GM21529 (cell line): ENCODE results near the gene ELMO1.
"Not testable (repeated sequence)": the region's sequence is repeated elsewhere in the genome, so short reads cannot be mapped to it uniquely, and the experiment has no call there.

ENCODE experiments used
- ATAC-seq: cut with Tn5 transposase; IDR thresholded peaks from one replicate; pipeline ENCODE4 v1.9.1; 2021; ENCODE audit not compliant: unreplicated experiment

ELMO1 gene

GRCh38 chr7:36995776-36996175 lies 452.9 kb downstream of the ELMO1 start:
- ATAC-seq, result no peak

DNA sequence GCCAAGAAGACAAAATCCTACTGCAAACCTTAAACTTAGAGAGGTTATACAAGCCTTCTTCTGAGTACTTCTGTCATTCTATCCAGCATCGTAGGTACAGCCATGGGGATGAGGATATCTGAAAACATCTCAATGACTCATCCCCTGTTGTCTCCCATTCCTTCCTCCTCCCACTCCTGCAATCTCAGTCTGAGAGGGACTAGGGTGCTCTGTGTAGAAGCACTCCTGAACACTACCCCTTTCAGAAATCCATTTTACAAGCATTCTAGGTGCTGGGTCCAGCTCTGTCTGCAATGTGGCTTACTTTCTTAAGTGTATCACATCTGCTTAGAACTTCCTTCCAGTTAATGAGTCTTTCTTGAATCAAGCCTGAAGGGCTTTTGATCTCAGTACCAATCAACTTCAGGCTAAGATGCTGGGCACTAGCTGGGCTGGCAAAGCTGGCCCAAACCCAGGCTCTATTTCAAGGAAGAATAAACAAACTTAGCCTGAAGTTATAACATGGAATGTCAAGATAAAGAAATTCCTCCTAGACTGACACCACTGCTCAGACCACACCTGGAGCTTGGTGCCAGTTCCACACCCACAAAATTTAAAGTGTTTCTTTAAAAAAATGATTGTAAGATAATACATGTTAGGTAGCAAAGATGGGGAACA lies 454.1 kb downstream of the ELMO1 start:
- ATAC-seq, result no peak

- ATAC-seq, result peak; percentile 75
These were observed 461.5 kb downstream of the ELMO1 start for GRCh38 chr7:36986948-36987724.

- ATAC-seq, result no peak
These were observed 462.1 kb downstream of the ELMO1 start for GRCh38 chr7:36986511-36986933.

- ATAC-seq, result no peak
These were observed 462.7 kb downstream of the ELMO1 start for GRCh38 chr7:36985866-36986400.

- no peak for ATAC-seq
These were observed 463.3 kb downstream of the ELMO1 start for GRCh38 chr7:36985316-36985715.

DNA sequence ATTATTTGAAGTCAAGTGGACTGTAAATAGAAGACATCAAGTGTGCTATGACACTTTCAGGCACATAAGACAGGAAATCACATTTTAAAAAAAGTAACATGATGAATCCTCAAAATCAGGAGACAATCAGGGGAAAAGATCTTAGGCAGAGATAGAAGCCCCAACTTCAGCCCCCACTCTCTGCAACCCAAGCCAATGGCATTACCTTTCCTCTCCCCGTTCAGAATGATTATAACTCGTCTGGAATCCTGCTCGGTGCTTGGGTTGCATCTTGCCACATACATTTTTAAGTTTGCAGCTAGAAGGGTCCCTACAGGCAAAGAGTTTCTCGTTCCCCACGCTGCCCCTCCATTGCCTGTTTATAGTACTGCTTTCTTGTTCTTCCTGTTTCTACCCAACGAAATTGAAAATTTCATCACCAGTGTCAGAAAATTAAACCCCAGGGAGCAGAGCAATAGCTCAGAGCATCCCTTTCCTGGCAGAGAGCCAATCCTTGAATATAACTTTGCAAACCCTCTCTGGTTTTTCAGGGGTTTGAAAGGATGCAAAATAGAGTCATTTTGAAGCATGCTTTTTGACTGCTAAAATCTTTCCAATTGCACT lies 463.9 kb downstream of the ELMO1 start:
- no peak for ATAC-seq

DNA sequence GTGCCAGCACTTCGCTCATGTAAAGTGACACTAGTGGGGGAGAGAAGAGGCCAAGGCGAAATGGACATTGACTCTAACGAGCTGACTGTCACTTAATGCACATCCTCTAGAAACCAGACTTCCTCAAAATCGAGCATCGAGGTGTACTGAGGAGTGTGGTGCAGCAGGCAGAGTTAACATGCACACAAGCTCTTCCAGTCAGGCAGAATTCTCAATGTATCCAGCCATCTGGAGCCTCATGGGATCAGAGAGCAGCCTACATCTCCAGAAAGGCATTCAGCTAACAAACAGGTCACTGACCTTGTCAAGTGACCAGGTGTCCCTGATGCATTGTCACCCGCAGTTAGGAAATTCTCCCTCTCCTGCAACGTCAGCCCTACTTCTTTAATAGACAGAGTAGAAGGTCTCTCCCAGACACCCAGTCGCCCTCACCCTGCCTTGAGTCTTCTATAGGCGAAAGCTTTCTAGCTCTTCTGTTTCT lies 464.6 kb downstream of the ELMO1 start:
- ATAC-seq, result no peak

- ATAC-seq, result no peak
These were observed 465.9 kb downstream of the ELMO1 start for GRCh38 chr7:36982766-36983165.

DNA sequence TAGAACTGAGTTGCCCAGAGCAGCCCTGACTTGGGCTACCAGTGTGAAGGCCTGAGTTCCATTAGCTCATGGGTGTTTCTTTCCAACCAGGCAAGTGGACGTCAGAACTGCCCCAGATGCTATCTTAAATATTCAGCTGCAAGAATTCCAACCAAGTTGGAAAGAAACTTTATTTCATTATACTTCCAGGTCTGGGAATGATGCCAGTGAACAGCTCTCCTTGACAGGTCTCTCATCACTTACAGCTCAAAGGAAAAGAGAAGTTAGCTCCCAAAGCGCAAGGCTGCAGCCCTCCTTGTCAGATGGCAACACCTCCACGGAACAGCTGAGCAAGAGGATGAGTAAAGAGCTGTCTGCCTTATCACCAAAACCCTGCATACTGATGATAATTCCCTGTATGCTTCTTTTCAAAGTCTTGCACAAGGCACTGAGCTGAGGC lies 468.8 kb downstream of the ELMO1 start:
- ATAC-seq, result no peak

DNA sequence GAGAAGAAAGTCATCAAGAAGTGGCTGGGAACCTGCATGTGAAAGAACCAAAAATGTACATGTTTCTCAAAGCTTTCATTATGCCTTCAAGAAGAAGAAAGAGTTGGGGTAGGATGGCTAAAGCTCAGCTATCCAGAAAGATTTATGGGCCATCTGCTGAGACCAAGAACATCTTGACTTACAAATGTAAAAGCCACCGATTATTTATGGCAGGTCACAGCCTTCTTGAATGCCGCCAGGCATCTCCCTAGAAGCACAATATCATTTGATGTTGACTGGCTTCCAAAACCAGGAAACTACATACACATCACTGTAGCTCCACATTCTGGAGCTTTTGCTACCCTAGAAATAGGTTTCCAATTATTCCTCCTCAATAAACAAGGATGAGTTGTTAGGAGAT lies 470.2 kb downstream of the ELMO1 start:
- no peak for ATAC-seq

DNA sequence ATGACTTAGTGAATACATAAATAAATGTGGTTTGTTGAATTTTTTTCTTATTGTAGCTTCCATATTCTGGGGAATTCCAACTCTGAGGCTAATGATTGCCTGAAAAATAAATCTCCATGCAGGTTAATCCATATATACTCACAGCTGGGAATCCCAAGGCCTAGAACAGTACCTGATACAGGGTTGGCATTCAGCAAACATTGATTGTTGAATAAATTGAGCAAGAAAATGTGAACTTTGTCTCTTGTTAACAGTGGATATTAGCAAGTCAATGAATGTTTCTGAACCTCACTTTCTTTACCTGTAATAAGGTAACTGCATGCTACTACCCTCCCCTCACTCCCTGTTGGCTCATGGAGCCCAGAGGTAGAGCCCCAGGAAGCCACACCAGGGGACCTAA lies 470.8 kb downstream of the ELMO1 start:
- ATAC-seq, result no peak

- ATAC-seq, result not testable (repeated sequence)
These were observed 475.1 kb downstream of the ELMO1 start for GRCh38 chr7:36973534-36973933.

DNA sequence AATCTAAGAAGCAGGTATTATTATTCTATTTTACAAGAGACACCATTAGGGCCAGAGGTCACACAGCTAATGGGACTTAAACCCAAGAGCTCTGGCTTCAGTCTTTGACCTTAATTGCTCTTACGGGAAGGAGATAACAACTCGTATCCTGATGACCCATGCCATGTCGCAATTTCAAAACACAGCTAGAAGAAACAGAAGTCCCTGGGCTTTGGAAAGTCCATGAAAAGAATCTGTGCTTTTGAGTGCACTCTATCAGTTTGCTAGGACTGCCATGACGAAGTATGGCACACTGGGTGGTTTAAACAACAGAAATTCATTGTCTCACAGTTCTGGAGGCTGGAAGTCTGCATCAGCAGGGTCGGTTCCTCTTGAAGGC lies 476.5 kb downstream of the ELMO1 start:
- no peak for ATAC-seq

GRCh38 chr7:36971515-36972139 lies 477.0 kb downstream of the ELMO1 start:
- no peak for ATAC-seq

DNA sequence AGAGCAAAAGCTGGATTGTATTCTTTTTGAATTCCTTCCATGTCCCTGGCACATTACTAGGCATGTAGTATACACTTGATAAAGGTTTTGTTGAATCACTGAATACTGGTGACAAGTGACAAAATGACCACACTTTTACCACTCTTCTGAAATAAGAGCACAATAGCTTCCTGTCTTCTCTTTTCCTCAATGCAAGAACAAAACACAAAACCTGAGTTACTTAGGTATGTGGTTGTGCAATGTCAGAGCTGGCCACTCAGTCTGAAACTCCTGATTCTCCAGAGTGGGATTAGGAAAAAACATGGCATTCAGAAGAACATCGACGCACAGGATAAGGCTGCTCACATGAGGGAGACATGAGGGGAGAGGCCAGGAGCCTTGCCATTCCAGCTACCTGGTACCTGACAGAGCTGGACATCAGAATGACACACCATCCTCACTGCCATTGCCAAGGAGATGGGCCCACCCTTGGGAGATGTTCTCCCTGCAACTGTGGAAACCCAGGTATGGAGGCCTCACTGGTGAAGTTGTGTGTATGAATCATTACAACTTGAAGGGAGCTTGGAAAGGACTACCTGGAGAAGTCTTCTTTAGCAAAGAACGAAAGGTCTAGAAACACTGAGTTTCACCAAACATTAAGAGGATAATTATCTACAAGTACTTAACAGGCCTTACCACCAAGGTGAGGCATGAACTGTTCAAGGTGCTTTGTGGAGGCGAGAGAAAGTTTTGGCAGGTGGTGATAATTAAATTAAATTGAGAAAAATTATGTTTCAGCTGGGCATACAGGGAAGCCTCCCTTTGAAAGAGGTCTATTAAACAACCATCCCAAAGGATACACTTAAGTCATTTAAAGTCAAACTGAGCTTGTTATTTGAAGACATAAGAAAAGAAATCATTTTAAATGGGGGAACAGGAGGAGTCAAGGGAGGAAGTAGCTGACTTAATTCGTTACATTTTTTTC lies 477.8 kb downstream of the ELMO1 start:
- no peak for ATAC-seq

- no peak for ATAC-seq
These were observed 479.3 kb downstream of the ELMO1 start for GRCh38 chr7:36969376-36969775.

GRCh38 chr7:36967387-36967786 lies 481.3 kb downstream of the ELMO1 start:
- ATAC-seq, result no peak

DNA sequence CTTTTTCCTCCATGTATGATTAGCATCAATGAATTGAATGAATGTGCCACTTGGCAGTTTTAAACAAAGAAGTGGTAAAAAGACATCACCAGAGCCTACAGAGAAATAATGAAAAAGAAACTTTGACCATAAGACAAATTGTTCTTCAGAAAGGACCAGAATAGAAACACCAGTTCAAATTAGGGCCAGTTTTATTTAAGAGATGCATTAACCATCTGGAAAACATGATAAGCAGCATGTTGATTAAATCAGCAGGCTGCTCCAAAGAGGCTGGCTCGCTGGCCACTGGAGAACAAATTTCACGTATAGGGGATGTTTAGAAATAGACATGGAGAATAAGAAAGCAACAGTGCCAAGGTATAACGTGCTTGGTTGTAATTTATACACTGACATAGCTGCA lies 482.0 kb downstream of the ELMO1 start:
- ATAC-seq, result no peak

- ATAC-seq, result no peak
These were observed 482.6 kb downstream of the ELMO1 start for GRCh38 chr7:36966039-36966438.
